Liver (tissue), 9 donors: ENCODE data around the gene FIBCD1. TPM values are rescaled to one million over a fixed set of nuclear protein-coding genes. Genes with fewer than 3 reads are reported as not detected.

Experiments used
- DNase-seq: peaks from one replicate; pipeline ENCODE4 v3.0.0-alpha.2; 2017; ENCODE audit warnings: low spot score
- H3K27ac ChIP-seq, 2 donors: one replicate each; pipeline ENCODE4 v1.7.0; 2013; ENCODE audit warnings: inconsistent platforms in 2 of 2, low read length in 2 of 2, control low read depth in 1 of 2, low read depth in 1 of 2, mild to moderate bottlenecking in 1 of 2
- H3K27me3 ChIP-seq, 4 donors: one replicate each; pipeline versions ENCODE4 v1.6.1 to v1.7.0; 2013; ENCODE audit warnings: low read length in 3 of 4, inconsistent platforms in 1 of 4, mild to moderate bottlenecking in 1 of 4, moderate library complexity in 1 of 4; ENCODE audit not compliant: control insufficient read depth in 4 of 4, insufficient read depth in 4 of 4
- H3K36me3 ChIP-seq, 4 donors: one replicate each; pipeline versions ENCODE4 v1.6.1 to v1.7.0; 2013; ENCODE audit warnings: low read length in 3 of 4, mild to moderate bottlenecking in 3 of 4, low read depth in 1 of 4, moderate library complexity in 1 of 4; ENCODE audit not compliant: control insufficient read depth in 4 of 4, insufficient read depth in 3 of 4
- H3K4me1 ChIP-seq, 4 donors: one replicate each; pipeline versions ENCODE4 v1.6.1 to v1.7.0; 2013; ENCODE audit warnings: low read length in 3 of 4, mild to moderate bottlenecking in 3 of 4, moderate library complexity in 1 of 4; ENCODE audit not compliant: control insufficient read depth in 4 of 4, insufficient read depth in 4 of 4
- H3K4me3 ChIP-seq, 3 donors: one replicate each; pipeline versions ENCODE4 v1.6.1 to v1.7.0; 2013; ENCODE audit warnings: low read length in 3 of 3, control low read depth in 1 of 3, low read depth in 1 of 3, mild to moderate bottlenecking in 1 of 3
- H3K9ac ChIP-seq, 2 donors: one replicate each; pipeline ENCODE4 v1.7.0; 2013; ENCODE audit warnings: low read length in 2 of 2, mild to moderate bottlenecking in 2 of 2, moderate library complexity in 2 of 2, control low read depth in 1 of 2, low read depth in 1 of 2
- H3K9me3 ChIP-seq, 4 donors: one replicate each; pipeline versions ENCODE4 v1.6.1 to v1.7.0; 2013; ENCODE audit warnings: low read length in 3 of 4; ENCODE audit not compliant: control insufficient read depth in 4 of 4
- ATF3 ChIP-seq: IDR thresholded peaks from 2 replicates; pipeline ENCODE4 v1.6.1; 2016; ENCODE audit warnings: antibody characterized with exemption
- CTCF ChIP-seq: fragments of 150-350 bp; IDR thresholded peaks from 2 replicates; pipeline ENCODE4 v1.5.1; 2017; ENCODE audit warnings: improper control_type of control experiment, low read depth, low read length; ENCODE audit not compliant: missing input control
- EGR1 ChIP-seq, 2 donors: IDR thresholded peaks; 2 replicates each; pipeline ENCODE4 v1.6.1; 2016 to 2018; ENCODE audit warnings: antibody characterized with exemption in 2 of 2, low read depth in 2 of 2
- FOXA1 ChIP-seq: IDR thresholded peaks from 2 replicates; pipeline ENCODE4 v1.6.1; 2016; ENCODE audit warnings: antibody characterized with exemption
- FOXA2 ChIP-seq: IDR thresholded peaks from 2 replicates; pipeline ENCODE4 v1.6.1; 2016; ENCODE audit warnings: antibody characterized with exemption
- GABPA ChIP-seq, 2 donors: IDR thresholded peaks in 1 of 2; conservative IDR thresholded peaks in 1 of 2; 2 replicates each; pipeline ENCODE4 v1.6.1; 2016; ENCODE audit warnings: antibody characterized with exemption in 2 of 2, mild to moderate bottlenecking in 1 of 2, moderate library complexity in 1 of 2
- HNF4A ChIP-seq, 2 donors: conservative IDR thresholded peaks; 2 replicates each; pipeline ENCODE4 v1.6.1; 2016; ENCODE audit warnings: antibody characterized with exemption in 2 of 2, mild to moderate bottlenecking in 2 of 2
- HNF4G ChIP-seq: IDR thresholded peaks from 2 replicates; pipeline ENCODE4 v1.6.1; 2016; ENCODE audit warnings: antibody characterized with exemption
- JUND ChIP-seq, 2 donors: IDR thresholded peaks; 2 replicates each; pipeline ENCODE4 v1.6.1; 2016; ENCODE audit warnings: antibody characterized with exemption in 2 of 2
- MAX ChIP-seq: IDR thresholded peaks from 2 replicates; pipeline ENCODE4 v1.6.1; 2016; ENCODE audit warnings: antibody characterized with exemption
- NR2F2 ChIP-seq: IDR thresholded peaks from 2 replicates; pipeline ENCODE4 v1.6.1; 2016; ENCODE audit warnings: antibody characterized with exemption
- RAD21 ChIP-seq, 2 donors: IDR thresholded peaks; 2 replicates each; pipeline ENCODE4 v1.6.1; 2016; ENCODE audit warnings: antibody characterized with exemption in 2 of 2, mild to moderate bottlenecking in 2 of 2
- REST ChIP-seq: IDR thresholded peaks from 2 replicates; pipeline ENCODE4 v1.6.1; 2016; ENCODE audit warnings: antibody characterized with exemption, mild to moderate bottlenecking
- SP1 ChIP-seq: IDR thresholded peaks from 2 replicates; pipeline ENCODE4 v1.6.1; 2018; ENCODE audit warnings: antibody characterized with exemption, mild to moderate bottlenecking
- TAF1 ChIP-seq: conservative IDR thresholded peaks from 2 replicates; pipeline ENCODE4 v1.6.1; 2016; ENCODE audit warnings: antibody characterized with exemption, mild to moderate bottlenecking
- YY1 ChIP-seq: IDR thresholded peaks from 2 replicates; pipeline ENCODE4 v1.6.1; 2016; ENCODE audit warnings: antibody characterized with exemption, mild to moderate bottlenecking
- ZBTB33 ChIP-seq: IDR thresholded peaks from 2 replicates; pipeline ENCODE4 v1.6.1; 2016; ENCODE audit warnings: antibody characterized with exemption
- WGBS: extraction: QIAGEN DNeasy Blood & Tissue Kit; methylation state at CpG from one replicate; pipeline ENCODE4 v1.1.7; 2013; 5-methylcytosine and 5-hydroxymethylcytosine counted together
- polyA plus RNA-seq, 2 donors: library from polyadenylated mRNA; stranded (reverse) in 1 of 2; unstranded in 1 of 2; fragments of 200-250 nt in 1 of 2; fragments of >200 nt in 1 of 2; fragmentation: Nextera tagmentation in 1 of 2; extraction: Ambion mirVana in 1 of 2; gene quantifications; one replicate each; pipeline versions ENCODE4 v1.2.1 to v1.2.3, GENCODE V29; 2013 to 2015
- total RNA-seq, 2 donors: library from RNA; depleted of rRNA; stranded (reverse); fragments of >200 nt; gene quantifications; one replicate each; pipeline ENCODE4 v1.2.3, GENCODE V29; 2014
- donor health status: healthy.
- donor health status: healthy.
- donor health status: healthy.
- donor health status: healthy.
- donor health status: healthy.

FIBCD1 gene
- total and polyA plus RNA-seq, 4 donors: not detected

GRCh38 chr9:130872508-130872907 lies 66.5 kb downstream of the FIBCD1 start:
- 55% methylated on average over 9 of the region's 9 CpGs for WGBS
- Histone ChIP-seq H3K4me1 (peaks cover 6 to 21% (median 21%) of the 10 kb centered on the region in 4 donors), H3K27me3 (no peaks in the 10 kb centered on the region), H3K9me3 (no peaks in the 10 kb centered on the region), H3K27ac (peak overlapping the region; percentile 53 to 60), H3K4me3 (no peak overlapping the region), H3K36me3 (peaks cover 3 to 21% (median 4%) of the 10 kb centered on the region in 4 donors), H3K9ac (no peak overlapping the region)
- DNase-seq: no peak
- TF ChIP-seq EGR1 (IDR thresholded peaks at IDR 0.05; ENCODE audit: low read depth in 2 of 2): no peak
- no peak for TF ChIP-seq HNF4A (conservative IDR thresholded peaks at IDR 0.05)
- TF ChIP-seq REST: no peak
- no peak for TF ChIP-seq TAF1
- TF ChIP-seq SP1: no peak
- TF ChIP-seq CTCF: no peak
- TF ChIP-seq NR2F2: no peak
- no peak for TF ChIP-seq FOXA1
- no peak for TF ChIP-seq GABPA (IDR thresholded peaks at IDR 0.05 in 1 of 2, conservative IDR thresholded peaks at IDR 0.05 in 1 of 2)
- TF ChIP-seq MAX: no peak

GRCh38 chr9:130872093-130872492 lies 67.0 kb downstream of the FIBCD1 start:
- no peaks in the 10 kb centered on the region for H3K9me3 ChIP-seq
- peaks cover 6 to 21% (median 21%) of the 10 kb centered on the region in 4 donors for H3K4me1 ChIP-seq
- H3K36me3 ChIP-seq: peaks cover 3 to 20% (median 4%) of the 10 kb centered on the region in 4 donors
- no peak for DNase-seq
- no peak overlapping the region for H3K4me3 ChIP-seq
- no peaks in the 10 kb centered on the region for H3K27me3 ChIP-seq
- H3K9ac ChIP-seq: no peak overlapping the region
- no peak overlapping the region for H3K27ac ChIP-seq
- WGBS: 94% methylated on average over 15 of the region's 15 CpGs
- TF ChIP-seq FOXA1 (no peak), MAX (no peak), YY1 (no peak), GABPA (IDR thresholded peaks at IDR 0.05 in 1 of 2, conservative IDR thresholded peaks at IDR 0.05 in 1 of 2) (no peak), ZBTB33 (no peak), SP1 (no peak), RAD21 (IDR thresholded peaks at IDR 0.05) (no peak), HNF4A (conservative IDR thresholded peaks at IDR 0.05) (no peak), ATF3 (no peak), REST (no peak), HNF4G (no peak), JUND (IDR thresholded peaks at IDR 0.05) (no peak), CTCF (no peak), FOXA2 (no peak), NR2F2 (no peak), TAF1 (no peak)
